Right lobe of liver (tissue), 6 donors: ENCODE measurements around the gene TMEM132D. TPM values are rescaled to one million over a fixed set of nuclear protein-coding genes. Genes with fewer than 3 reads are reported as not detected.

ENCODE experiments used
- ATAC-seq, 4 donors: fragments of 200-7000 bp; cut with Tn5 transposase; one replicate each; pipeline ENCODE4 v1.9.1; 2020; ENCODE audit warnings: mild to moderate bottlenecking in 4 of 4, moderate library complexity in 4 of 4
- DNase-seq, 3 donors: peaks; one replicate each; pipeline ENCODE4 v3.0.0-alpha.2; 2020
- H3K27ac ChIP-seq, 3 donors: fragments of 200-600 bp; one replicate each; pipeline ENCODE4 v1.8.0; 2022
- H3K27me3 ChIP-seq, 2 donors: fragments of 200-600 bp; one replicate each; pipeline ENCODE4 v1.8.0; 2022
- H3K36me3 ChIP-seq, 4 donors: fragments of 200-600 bp; sonication (generic) in 1 of 4; one replicate each; pipeline versions ENCODE4 v1.5.1 to v1.8.0; 2017 to 2022; ENCODE audit warnings: control low read depth in 1 of 4
- H3K4me1 ChIP-seq, 4 donors: fragments of 200-600 bp; sonication (generic) in 1 of 4; one replicate each; pipeline versions ENCODE4 v1.5.1 to v1.8.0; 2017 to 2022; ENCODE audit warnings: control low read depth in 1 of 4
- H3K4me3 ChIP-seq, 3 donors: fragments of 200-600 bp; one replicate each; pipeline ENCODE4 v1.8.0; 2022
- H3K9me3 ChIP-seq, 4 donors: fragments of 200-600 bp; sonication (generic) in 1 of 4; one replicate each; pipeline versions ENCODE4 v1.5.1 to v1.8.0; 2017 to 2022; ENCODE audit warnings: control low read depth in 1 of 4
- POLR2A ChIP-seq: fragments of 450-650 bp; IDR thresholded peaks from one replicate; pipeline ENCODE4 v1.6.1; 2017; ENCODE audit warnings: antibody characterized with exemption, mild to moderate bottlenecking
- WGBS: methylation state at CpG from one replicate; pipeline ENCODE4 v1.1.6; 2018; ENCODE audit warnings: low coverage, low lambda C conversion rate; ENCODE audit not compliant: insufficient coverage; ENCODE audit errors: missing lambda C conversion rate; 5-methylcytosine and 5-hydroxymethylcytosine counted together
- intact Hi-C, 2 donors: fragments of 100-400 bp; cut with DNase I; formaldehyde crosslinking; loops; one replicate each; pipeline versions ENCODE4 v1.11.2 to v1.14.1; 2022
- total RNA-seq, 6 experiments: library from RNA; depleted of rRNA in 2 of 6; stranded (reverse); fragments of >200 nt in 2 of 6; fragmentation: NEBNext Ultra II Directional in 3 of 6; extraction: Animal tissue kit (Norgen Biotek cat#: 25700) in 3 of 6; gene quantifications; one replicate each; pipeline versions ENCODE4 v1.1.0 to v1.2.4, GENCODE V29; 2016 to 2023
- TF ChIP-seq, protein P1 (sequence below), 4 donors: fragments of 200-600 bp in 3 of 4; fragments of 450-650 bp in 1 of 4; IDR thresholded peaks; one replicate each; pipeline versions ENCODE4 v1.5.1 to v1.8.0; 2016 to 2022; ENCODE audit warnings: antibody characterized with exemption in 4 of 4, mild to moderate bottlenecking in 2 of 4
- donor health status: DM: no; HTN: yes; CAD: no.
- donor health status: DM: no; HTN: no; CAD: no.
- donor health status: DM: no; HTN: no; CAD: no.
- donor health status: DM: no; HTN: yes; CAD: no.
- donor health status: DM: no; HTN: yes; CAD: no.

The TMEM132D gene
- total RNA-seq, 6 experiments from 2014 or later: 0.10 to 0.35 (median 0.33) TPM; not detected in 3

DNA sequence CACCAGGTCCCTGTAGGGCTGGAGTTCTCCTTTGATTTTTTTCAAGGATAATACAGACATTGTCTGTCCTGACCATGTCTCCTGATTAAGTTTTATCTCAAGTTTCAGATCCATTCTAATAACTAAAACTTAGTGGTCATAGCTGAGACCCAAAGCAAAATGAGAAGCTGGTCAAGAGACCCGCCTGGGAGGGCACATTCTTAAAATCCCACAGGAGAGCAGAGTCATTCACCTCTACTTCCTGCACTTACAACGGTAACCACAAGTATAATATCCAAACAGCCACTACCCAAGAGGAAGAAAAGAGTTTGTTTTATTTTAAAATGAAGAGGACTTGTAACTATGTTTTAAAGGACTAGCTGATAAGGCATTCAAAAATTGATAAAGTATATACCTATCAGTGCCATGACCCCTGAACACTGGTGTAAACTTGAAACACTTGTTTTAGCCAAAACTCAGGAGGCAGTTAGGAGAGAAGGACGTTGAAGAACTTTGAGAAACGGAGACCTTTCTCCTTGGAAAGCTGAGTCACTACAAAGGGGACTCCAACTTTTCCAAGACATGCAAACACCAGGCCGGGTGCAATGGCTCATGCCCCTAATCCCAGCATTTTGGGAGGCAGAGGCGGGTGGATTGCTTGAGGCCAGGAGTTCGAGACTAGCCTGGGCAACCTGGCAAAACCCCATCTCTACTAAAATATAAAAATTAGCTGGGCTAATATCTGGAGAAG is 572.3 kb downstream of the TMEM132D start:
- no peak for DNase-seq
- H3K27ac ChIP-seq: no peak overlapping the region
- no peaks in the 10 kb centered on the region for H3K9me3 ChIP-seq
- WGBS: 28% methylated on average over 7 of the region's 7 CpGs
- TF ChIP-seq, protein P1, sequence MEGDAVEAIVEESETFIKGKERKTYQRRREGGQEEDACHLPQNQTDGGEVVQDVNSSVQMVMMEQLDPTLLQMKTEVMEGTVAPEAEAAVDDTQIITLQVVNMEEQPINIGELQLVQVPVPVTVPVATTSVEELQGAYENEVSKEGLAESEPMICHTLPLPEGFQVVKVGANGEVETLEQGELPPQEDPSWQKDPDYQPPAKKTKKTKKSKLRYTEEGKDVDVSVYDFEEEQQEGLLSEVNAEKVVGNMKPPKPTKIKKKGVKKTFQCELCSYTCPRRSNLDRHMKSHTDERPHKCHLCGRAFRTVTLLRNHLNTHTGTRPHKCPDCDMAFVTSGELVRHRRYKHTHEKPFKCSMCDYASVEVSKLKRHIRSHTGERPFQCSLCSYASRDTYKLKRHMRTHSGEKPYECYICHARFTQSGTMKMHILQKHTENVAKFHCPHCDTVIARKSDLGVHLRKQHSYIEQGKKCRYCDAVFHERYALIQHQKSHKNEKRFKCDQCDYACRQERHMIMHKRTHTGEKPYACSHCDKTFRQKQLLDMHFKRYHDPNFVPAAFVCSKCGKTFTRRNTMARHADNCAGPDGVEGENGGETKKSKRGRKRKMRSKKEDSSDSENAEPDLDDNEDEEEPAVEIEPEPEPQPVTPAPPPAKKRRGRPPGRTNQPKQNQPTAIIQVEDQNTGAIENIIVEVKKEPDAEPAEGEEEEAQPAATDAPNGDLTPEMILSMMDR (IDR thresholded peaks at IDR 0.05): no peak
- TF ChIP-seq POLR2A: no peak
- no peaks in the 10 kb centered on the region for H3K4me1 ChIP-seq
- no peaks in the 10 kb centered on the region for H3K36me3 ChIP-seq
- H3K27me3 ChIP-seq: no peaks in the 10 kb centered on the region
- no peak for ATAC-seq
- intact Hi-C loops: no loop called here
- no peak overlapping the region for H3K4me3 ChIP-seq

DNA sequence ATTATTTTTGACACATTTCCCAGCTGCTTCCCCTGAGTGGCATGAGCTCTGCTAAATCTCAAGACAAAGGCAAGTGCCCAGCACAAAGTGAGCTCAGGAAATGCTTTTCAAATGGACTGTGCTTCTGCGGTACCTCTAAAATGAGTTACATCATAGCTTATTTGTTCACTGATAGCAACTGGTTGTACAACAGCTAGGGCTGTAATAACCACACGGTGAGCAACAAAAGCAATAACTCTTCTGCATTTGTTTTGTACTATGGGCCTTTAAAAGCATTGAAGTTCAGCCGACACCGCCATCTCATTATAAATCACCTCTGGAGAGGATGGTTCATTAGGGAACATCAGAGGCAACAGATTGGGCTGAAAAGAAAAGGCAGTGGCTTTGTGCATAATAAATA is 575.6 kb downstream of the TMEM132D start:
- Histone ChIP-seq H3K9me3 (no peaks in the 10 kb centered on the region), H3K36me3 (no peaks in the 10 kb centered on the region), H3K4me3 (no peak overlapping the region), H3K27me3 (no peaks in the 10 kb centered on the region), H3K4me1 (no peaks in the 10 kb centered on the region), H3K27ac (no peak overlapping the region)
- TF ChIP-seq, protein P1 (IDR thresholded peaks at IDR 0.05): no peak
- TF ChIP-seq POLR2A: no peak
- DNase-seq (no peak), ATAC-seq (no peak)
- 48% methylated on average over 4 of the region's 4 CpGs for WGBS
- intact Hi-C loops: no loop called here

DNA sequence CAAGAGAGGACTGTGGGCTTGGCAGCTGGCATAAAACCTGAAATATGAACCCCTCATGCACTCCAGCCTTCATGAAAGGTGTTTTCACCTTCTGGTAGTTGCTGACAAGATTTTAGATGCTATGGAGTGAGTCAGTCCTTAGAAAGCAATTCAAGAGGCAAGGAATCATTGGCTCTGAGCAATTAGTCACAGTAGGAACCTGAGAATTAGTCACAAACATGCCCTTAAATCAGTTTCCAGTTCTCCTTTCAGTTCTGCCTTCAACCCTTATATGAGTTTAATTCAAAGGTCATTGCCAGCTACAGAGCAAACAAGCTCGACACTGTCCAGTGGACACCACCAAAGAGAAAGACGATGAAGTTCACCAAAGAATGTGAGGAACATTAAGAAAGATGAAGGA is 578.3 kb downstream of the TMEM132D start:
- ATAC-seq (no peak), DNase-seq (no peak)
- no peak overlapping the region for H3K4me3 ChIP-seq
- intact Hi-C loops: no loop called here
- no peaks in the 10 kb centered on the region for H3K4me1 ChIP-seq
- no peak overlapping the region for H3K27ac ChIP-seq
- H3K9me3 ChIP-seq: no peaks in the 10 kb centered on the region
- TF ChIP-seq, protein P1 (IDR thresholded peaks at IDR 0.05): no peak
- no peak for TF ChIP-seq POLR2A
- no peaks in the 10 kb centered on the region for H3K27me3 ChIP-seq
- H3K36me3 ChIP-seq: no peaks in the 10 kb centered on the region
- 37% methylated on average over 2 of the region's 2 CpGs for WGBS

DNA sequence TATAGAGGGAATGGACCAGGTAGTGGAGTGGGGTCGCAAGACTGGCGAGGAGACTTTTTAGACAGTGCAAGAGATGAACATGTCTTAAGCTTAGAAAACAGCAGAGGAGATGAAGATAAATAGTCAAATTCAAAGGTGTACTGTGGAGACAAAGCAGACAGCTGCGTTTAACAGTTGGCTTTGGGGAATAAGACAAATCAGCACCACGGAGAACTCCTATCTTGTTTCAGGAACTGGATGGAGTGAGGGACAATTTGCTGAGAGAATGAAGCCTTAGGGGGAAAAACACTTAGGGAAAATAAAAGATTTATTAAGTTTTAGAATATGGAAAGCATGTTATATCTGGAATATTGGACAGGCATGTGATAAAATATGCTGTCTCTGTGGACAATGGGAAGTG is 591.8 kb downstream of the TMEM132D start:
- H3K27me3 ChIP-seq: no peaks in the 10 kb centered on the region
- intact Hi-C loops: no loop called here
- no peaks in the 10 kb centered on the region for H3K9me3 ChIP-seq
- H3K36me3 ChIP-seq: no peaks in the 10 kb centered on the region
- TF ChIP-seq, protein P1 (IDR thresholded peaks at IDR 0.05): no peak
- no peak for TF ChIP-seq POLR2A
- ATAC-seq: no peak
- no peak overlapping the region for H3K4me3 ChIP-seq
- 50% methylated on average over 4 of the region's 4 CpGs for WGBS
- no peak for DNase-seq
- no peaks in the 10 kb centered on the region for H3K4me1 ChIP-seq
- H3K27ac ChIP-seq: no peak overlapping the region
